ENCODE data around the gene SENP3.

The SENP3 gene

DNA sequence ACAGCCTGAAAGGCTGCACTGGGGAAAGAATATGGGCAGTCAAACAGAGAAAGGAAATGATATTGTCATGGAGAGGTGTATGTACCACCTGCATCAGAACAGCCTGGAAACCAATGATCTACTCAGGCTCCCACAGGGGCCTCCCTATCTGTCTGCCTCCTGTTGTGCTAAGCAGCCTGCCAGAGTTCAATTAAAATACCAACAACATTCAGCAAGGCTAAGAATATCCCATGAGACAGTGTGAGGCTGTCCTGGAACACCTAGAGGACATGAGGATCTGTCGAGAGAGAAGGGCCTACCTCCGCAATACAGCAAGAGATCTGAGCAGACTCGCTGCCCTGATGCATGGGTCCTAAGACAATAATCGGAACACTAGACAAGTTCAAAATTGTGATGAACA lies 44.6 kb downstream of the SENP3 start:
- no peak for DNase-seq

- DNase-seq, result no peak
Observed at GRCh38 chr17:7610641-7611040, 48.9 kb downstream of the SENP3 start.

- no peak for DNase-seq
Observed at GRCh38 chr17:7611635-7612293, 50.0 kb downstream of the SENP3 start.

DNA sequence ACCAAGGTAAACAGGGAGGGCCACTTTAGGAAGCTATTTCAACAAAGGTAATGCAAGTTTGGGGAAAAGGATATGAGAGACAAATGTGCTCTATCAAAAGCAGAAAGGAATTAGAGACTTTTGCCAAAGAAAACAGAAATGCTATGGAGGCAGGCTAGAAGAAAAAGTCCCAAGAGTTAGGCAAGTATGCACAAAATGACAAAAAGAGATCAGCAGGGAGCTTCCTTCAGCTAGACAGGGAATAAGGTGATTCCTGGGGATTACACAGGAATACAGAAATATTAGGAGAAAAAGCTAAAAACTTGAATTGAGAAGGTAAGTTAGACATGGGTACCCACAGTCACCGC lies 50.5 kb downstream of the SENP3 start:
- DNase-seq, result no peak

GRCh38 chr17:7613769-7614424 lies 52.2 kb downstream of the SENP3 start:
- no peak for DNase-seq

DNA sequence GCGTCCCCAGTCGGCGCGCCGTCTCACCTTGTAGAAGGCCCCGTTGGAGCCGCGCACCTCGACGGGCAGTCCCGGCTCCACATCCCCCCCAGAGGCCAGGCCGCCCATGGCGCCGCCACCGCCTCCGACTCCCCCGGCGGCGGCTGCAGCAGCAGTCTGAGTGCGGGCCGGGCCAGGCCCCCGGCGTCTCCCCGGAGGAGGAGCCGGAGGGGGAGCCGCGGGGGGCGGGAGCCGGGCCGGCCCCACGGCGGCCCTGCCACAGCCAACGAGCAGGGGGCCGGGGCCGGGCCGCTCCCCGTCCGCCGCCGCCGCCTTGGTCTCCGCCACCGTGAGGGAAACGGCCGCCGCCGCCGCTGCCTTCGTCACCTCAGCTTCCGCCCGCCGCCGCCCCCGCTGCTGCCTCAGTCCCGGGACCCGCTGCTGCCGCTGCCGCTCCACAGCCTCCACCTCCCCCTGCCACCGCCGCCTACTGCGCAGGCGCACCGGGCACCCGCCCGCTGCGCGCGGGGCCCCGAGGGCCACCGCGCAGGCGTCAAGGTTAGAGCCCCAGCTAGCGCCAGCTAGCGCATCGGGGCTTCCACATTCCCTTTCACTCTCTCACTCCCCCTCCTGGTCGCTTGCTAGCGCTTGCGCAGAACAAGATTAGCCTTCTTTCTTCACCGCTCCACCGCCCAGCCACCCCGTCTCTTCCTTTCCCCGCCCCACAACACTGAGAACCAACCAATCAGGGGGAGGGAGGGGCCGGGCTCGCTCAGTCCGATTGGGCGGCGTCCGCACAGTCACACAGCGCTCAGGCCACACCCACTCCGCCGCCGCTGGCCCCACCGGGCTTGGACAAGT lies 52.9 kb downstream of the SENP3 start, which contains the start of gene FXR2:
TSS of gene FXR2 (minus strand) at position 473 of the 840 bp plus-strand sequence. CDS start at position 108, 365 bp downstream.
- DNase-seq, result peak; percentile 98

DNA sequence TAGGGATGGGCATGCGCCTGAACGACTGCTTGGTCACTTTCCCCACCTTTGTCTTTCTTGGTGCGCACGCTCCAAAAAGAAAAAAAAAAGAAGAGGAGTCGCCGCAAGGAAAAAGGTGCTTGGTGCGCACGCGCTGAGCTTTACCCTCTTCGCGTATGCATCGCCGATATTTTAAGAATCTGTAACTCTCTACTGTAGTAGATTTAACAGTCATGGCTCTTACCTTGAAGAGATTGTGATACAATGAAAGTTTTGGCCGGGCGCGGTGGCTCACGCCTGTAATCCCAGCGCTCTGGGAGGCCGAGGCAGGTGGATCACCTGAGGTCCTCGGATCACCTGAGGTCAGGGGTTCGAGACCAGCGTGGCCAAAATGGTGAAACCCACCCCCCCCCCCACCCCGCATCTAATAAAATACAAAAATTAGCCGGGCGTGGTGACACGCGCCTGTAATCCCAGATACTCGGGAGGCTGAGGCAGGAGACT lies 53.6 kb downstream of the SENP3 start:
- no peak for DNase-seq

DNA sequence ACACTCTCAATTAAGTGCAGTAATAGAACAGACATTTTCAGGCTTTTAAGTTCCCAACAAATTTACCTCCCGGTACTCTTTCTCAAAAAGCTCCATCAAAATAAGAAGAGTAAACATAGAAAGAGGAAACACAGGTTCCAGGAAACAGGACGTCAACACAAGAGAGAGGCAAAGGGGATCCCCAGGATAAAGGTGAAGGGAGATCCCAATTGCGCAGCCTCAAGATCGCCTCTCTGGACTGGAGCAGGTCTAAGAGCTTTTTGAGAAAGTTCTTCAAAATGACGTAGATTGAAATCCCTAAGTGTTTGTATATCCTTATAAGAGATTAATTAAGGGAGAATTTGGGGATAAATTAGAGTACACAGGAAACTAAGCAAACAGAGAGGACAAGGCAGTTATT lies 56.9 kb downstream of the SENP3 start:
- no peak for DNase-seq

DNA sequence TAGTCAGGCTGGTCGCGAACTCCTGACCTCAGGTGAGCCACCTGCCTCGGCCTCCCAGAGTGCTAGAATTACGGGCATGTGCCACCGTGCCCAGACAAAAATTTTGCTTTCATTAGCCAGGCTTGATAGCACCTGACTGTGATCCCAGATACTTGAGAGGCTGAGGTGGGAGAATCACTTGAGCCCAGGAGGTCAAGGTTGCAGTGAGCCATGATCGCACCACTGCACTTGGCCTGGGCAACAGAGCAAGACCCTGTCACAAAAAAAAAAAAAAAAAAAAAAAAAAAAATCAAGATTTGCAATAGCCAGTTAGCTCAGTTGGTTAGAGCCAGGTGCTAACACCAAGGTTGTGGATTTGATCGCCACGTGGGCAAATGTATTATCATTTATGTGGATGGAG lies 59.1 kb downstream of the SENP3 start:
- no peak for DNase-seq

All from GF-D8 (cell line).